Mononuclear cell (primary cell): Measurements from ENCODE around the gene ADSS1. TPM values are rescaled to one million over a fixed set of nuclear protein-coding genes. Genes with fewer than 3 reads are reported as not detected.
A peak's percentile ranks its signal among the peaks of the same experiment; 100 is the strongest.

Source experiments
- H3K27me3 ChIP-seq: 2 replicates; pipeline ENCODE4 v1.6.0; 2011; ENCODE audit warnings: low read length, control low read depth; ENCODE audit not compliant: insufficient read depth
- H3K4me1 ChIP-seq: 2 replicates; pipeline ENCODE4 v1.5.1; 2011; ENCODE audit warnings: mild to moderate bottlenecking, low read length, control low read depth; ENCODE audit not compliant: insufficient read depth
- H3K4me3 ChIP-seq: 2 replicates; pipeline ENCODE4 v1.5.1; 2011; ENCODE audit warnings: mild to moderate bottlenecking, low read length, moderate library complexity
- H3K9me3 ChIP-seq: 2 replicates; pipeline ENCODE4 v1.5.1; 2011; ENCODE audit warnings: low read depth, mild to moderate bottlenecking, control low read depth, low read length
- total RNA-seq: library from RNA; depleted of rRNA; stranded (reverse); fragments of >200 nt; gene quantifications from one replicate; pipeline ENCODE4 v1.2.3, GENCODE V29; 2012

ADSS1 gene
- total RNA-seq, 1 donor = 1.9 TPM

DNA sequence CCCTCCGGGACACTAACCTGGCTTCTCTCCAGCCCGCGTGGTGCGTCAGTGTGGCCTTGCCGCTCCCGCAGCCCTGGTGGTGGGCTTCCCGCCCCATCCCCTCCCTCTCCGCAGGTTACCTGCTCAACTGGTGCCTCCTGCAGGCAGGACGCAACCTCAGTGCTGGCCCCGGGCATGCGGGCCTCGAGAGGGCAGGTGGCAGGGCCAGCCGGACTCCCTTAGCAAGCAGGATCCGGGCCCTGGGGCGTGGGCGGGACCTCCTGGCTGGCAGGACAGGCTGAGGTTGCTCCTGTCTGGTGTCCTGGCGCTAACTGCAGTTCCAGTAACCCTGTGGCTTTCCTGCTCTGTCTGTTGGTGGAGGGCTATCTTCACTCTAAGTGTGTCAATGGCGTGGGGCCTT, 8.6 kb upstream of the ADSS1 start:
- H3K27me3 ChIP-seq = no peaks in the 10 kb centered on the region
- no peaks in the 10 kb centered on the region for H3K9me3 ChIP-seq

GRCh38 chr14:104715871-104716270, 8.2 kb upstream of the ADSS1 start:
- Histone ChIP-seq H3K9me3 (no peaks in the 10 kb centered on the region), H3K4me3 (no peak overlapping the region), H3K27me3 (no peaks in the 10 kb centered on the region), H3K4me1 (no peaks in the 10 kb centered on the region)

More for the DNA sequence above, 8.6 kb upstream of the ADSS1 start:
- Histone ChIP-seq H3K4me3 (no peak overlapping the region), H3K4me1 (no peaks in the 10 kb centered on the region)

DNA sequence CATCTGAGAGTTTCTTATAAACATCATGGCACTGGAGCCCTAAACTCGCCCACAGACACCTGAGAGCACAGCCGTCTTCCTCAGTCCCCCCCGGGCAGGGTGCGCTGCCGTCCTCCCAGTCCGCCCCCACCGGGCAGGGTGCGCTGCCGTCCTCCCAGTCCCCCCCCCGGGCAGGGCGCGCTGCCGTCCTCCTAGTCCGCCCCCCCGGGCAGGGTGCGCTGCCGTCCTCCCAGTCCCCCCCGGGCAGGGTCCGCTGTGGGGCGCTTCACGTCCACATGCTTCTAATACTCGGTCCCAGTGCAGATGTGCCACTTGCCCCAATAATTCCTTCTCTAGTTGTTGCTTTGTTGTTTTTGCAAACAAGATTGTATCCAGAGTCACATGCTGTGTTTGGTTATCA, 6.9 kb upstream of the ADSS1 start:
- no peaks in the 10 kb centered on the region for H3K27me3 ChIP-seq
- H3K4me3 ChIP-seq = no peak overlapping the region
- H3K4me1 ChIP-seq = no peaks in the 10 kb centered on the region
- no peaks in the 10 kb centered on the region for H3K9me3 ChIP-seq

DNA sequence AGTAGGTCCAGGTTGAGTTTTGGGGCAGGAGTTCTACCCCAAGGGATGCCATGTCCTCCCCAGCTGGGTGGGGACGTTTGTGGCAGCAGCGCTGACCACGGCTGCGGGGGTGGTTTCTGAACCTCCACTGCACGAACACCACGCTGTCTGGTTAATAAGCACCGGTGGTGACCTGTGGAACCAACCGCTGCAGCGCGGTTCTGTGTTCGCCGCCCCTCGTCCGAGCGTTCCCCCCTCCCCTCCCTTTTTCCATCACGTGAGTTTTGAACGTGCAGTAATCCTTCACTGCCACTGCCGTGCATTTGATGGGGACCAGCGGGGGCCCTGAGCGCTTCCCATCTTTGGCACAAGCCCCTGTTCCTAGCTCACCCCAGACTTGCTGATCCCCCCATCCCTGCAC, 6.4 kb upstream of the ADSS1 start:
- Histone ChIP-seq H3K4me3 (no peak overlapping the region), H3K27me3 (no peaks in the 10 kb centered on the region), H3K4me1 (no peaks in the 10 kb centered on the region), H3K9me3 (no peaks in the 10 kb centered on the region)

- Histone ChIP-seq H3K4me3 (no peak overlapping the region), H3K27me3 (no peaks in the 10 kb centered on the region), H3K4me1 (peaks cover under 1% of the 10 kb centered on the region), H3K9me3 (no peaks in the 10 kb centered on the region)
These were observed 5.9 kb upstream of the ADSS1 start for GRCh38 chr14:104718147-104718546.

DNA sequence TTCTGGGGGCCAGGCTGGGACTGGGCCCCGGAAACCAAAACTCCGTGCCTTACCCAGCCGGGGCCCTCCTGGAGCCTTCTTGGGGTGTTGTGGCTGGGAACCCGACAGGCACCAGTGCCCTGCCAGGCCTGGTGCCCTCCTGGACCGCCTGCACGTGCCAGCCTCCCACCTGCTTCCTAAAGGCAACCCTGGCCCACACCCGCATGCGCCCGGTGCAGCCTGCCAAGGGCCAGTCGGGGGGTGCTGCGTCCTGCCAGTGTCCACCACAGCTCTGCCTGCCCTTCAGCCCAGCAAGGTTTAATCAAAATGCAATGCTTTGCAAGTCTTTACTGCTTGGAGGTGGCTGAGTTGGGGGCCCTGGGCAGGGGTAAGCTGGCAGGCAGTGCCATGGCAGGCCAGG, 5.2 kb upstream of the ADSS1 start:
- H3K9me3 ChIP-seq = no peaks in the 10 kb centered on the region
- H3K4me3 ChIP-seq = no peak overlapping the region
- no peaks in the 10 kb centered on the region for H3K27me3 ChIP-seq
- H3K4me1 ChIP-seq = peaks cover 7% of the 10 kb centered on the region

- H3K4me3 ChIP-seq = no peak overlapping the region
- H3K9me3 ChIP-seq = no peaks in the 10 kb centered on the region
- H3K27me3 ChIP-seq = no peaks in the 10 kb centered on the region
- peaks cover 7% of the 10 kb centered on the region for H3K4me1 ChIP-seq
These were observed 4.7 kb upstream of the ADSS1 start for GRCh38 chr14:104719343-104719742.

DNA sequence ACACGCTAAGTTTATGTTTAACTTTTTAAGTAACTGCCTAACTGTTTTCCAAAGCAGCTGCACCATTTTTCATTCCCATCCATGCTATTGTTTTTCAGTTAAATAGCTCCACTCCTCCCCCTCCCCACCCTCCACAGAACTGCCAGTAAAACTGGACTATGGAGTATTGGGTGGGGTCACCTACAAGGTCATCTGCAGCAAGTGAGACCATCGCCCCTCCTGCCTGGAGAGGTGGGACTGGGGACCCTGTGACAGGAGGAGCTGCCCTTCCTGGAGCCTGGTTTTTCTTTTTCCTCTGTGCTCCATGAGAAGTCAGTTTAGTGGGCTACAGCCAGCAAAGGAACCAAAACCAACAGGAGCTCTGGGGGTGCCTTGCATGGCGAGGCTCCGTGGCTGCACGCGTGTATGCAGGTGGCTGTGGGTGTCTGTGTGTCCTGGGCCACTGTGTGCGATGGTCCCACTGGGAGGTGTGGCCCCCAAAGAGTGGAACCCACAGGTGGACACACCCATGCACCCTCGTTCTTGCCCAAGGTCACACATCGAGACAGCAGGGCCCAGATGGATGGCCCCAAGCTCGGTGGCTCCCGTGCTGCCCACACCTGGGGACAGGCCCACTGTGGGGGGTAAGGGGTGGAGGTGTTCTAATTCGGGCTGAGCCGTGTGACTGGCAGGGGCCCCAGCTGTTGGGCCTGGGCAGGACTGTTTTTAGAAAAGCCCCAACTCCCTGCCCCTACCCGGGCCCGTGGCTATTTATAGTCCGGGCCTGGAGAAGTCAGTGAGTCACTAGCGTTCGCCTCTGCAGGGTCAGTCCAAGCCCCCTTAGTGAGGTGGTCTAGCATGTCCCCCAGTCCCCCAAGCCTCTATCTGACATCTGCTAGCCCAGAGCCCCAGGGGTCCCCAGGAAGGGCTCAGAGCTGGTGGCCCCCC, 2.3 kb upstream of the ADSS1 start:
- H3K9me3 ChIP-seq = no peaks in the 10 kb centered on the region

DNA sequence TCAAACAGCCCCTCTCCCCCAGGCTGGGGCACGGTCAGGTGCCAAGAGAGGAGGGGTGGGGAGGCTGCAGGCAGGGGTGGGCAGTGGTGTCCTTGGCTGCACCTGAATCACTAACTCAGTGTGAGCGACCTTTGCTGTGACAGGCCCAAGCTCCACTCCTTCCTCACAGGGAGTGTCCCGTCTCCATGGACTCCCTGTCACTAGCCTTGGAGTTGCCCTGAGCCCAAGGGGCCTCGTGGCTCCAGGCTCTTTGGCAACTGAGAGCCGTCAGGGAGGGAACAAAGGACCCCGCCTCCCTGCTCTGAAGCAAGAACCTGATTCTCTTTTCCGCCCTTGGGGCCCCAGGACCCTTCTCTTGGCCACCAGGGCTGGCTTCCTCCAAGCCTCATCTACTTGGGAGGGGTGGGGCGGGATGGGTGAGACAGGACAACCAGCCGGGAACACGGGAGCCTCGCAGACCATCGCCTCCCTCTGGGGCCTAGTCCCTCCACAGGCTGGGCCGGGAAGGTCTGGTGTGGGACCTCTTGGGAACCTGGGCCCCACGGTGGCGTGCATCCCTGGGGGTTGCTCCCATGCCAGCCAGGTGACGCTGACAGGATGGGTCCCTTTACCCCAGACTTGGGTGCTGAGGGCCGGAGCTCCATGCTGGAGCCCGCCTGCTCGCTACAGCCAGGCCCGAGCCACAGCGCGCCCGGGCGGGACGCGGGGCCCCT, 935 bp upstream of the ADSS1 start:
- Histone ChIP-seq H3K27me3 (no peaks in the 10 kb centered on the region), H3K4me1 (peaks cover 13% of the 10 kb centered on the region), H3K4me3 (peak overlapping the region; percentile 63), H3K9me3 (no peaks in the 10 kb centered on the region)

More for the DNA sequence above, 2.3 kb upstream of the ADSS1 start:
- no peaks in the 10 kb centered on the region for H3K27me3 ChIP-seq
- peaks cover 13% of the 10 kb centered on the region for H3K4me1 ChIP-seq
- H3K4me3 ChIP-seq = no peak overlapping the region

GRCh38 chr14:104724407-104724980, 465 bp downstream of the ADSS1 start:
- H3K4me3 ChIP-seq = peak overlapping the region; percentile 37
- no peaks in the 10 kb centered on the region for H3K9me3 ChIP-seq
- H3K4me1 ChIP-seq = peaks cover 13% of the 10 kb centered on the region
- no peaks in the 10 kb centered on the region for H3K27me3 ChIP-seq

DNA sequence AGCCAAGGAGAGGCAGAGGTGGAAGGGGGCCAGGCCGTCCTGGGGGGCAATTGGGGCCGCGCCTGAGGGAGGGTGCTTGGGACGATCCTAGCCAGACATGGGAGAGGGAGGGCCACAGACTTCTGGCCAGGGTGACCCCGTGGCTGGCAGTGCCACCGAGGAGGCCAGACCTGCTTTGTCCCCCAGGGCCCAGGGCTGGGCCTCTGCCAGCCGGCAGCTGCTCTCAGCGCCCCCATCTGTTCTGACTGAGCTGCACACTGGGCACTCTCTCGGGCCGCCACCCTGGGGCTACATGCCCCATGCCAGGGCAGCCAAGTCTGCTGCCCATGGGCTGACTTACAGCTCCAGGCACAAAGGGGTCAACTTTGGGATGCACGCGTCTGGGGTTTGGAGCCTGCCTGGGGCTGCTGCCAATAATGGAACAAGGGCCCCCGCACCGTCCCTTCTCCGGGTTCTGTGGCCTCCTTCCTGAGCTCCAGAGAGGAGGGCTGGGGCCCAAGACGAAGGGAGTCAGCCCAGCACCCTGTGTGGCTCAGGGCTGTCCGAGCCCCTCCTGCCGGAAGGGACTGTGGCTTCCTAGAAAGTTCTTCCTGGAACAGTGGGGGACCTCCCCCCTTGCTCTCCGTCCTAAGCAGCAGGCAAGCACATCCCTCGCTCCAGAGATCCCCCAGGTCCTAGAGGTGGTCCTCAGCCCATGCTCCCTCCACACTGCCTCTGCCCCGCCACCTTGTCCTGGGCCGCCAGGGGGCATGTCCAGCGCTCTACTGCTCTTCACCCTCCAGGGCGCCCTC, 1.1 kb downstream of the ADSS1 start:
- Histone ChIP-seq H3K4me3 (no peak overlapping the region), H3K27me3 (no peaks in the 10 kb centered on the region), H3K9me3 (no peaks in the 10 kb centered on the region), H3K4me1 (peaks cover 13% of the 10 kb centered on the region)

GRCh38 chr14:104725772-104726548, 1.9 kb downstream of the ADSS1 start:
- Histone ChIP-seq H3K4me3 (no peak overlapping the region), H3K4me1 (peaks cover 13% of the 10 kb centered on the region), H3K27me3 (no peaks in the 10 kb centered on the region), H3K9me3 (no peaks in the 10 kb centered on the region)

DNA sequence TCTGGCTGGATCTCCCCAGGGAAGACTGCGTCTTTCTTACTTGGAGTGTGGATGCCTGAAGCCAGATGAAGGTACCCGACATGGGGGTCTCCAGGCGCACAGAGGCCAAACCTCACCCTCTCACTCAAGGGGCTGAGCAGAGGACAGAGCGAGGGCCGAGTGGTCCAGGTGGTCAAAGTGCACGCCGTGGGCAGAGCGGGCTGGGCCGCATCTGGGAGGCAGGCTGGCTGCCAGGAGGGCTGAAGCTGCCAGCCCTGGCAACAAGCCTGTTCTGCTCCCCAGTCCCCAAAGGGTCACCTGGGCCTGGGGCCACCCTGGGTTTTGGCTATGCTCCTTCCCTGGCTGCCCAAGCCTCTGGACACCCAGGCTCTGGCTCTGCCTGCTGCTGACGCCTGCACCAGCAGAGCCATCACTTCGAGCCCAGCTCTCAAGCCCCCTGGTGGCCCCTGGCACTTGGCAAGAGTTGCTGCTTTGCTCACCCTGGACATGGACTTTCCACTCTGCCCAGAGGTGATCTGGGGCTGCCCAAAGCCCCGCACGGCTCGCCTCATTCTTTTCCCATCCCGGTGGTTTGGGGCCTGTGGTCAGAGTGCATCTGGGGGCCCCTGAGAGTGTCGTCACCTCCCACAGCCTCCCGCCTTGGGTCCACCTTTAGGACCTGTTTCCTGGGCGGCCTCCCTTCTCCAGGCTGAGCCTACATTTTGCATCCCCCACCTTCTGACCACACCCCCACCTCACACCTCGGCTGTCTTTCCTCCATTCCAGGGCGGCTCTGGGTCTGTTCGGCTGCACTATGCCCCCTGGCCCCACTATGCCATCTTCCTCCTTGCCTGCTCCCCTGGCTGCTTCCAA, 2.8 kb downstream of the ADSS1 start:
- no peaks in the 10 kb centered on the region for H3K27me3 ChIP-seq
- H3K4me1 ChIP-seq = peaks cover 13% of the 10 kb centered on the region
- no peak overlapping the region for H3K4me3 ChIP-seq
- no peaks in the 10 kb centered on the region for H3K9me3 ChIP-seq
